D721Med (cell line): ENCODE results near the gene TTLL8.

Experiments used
- DNase-seq: peaks from one replicate; pipeline ENCODE4 v3.0.0; 2011; ENCODE audit warnings: low spot score; ENCODE audit not compliant: insufficient read length
- FAIRE-seq: peaks from 2 replicates; lab custom pipeline; 2011; peaks lifted over from hg19 to GRCh38; lab: Jason Lieb, UNC
- TF ChIP-seq, protein P1 (sequence below): IDR thresholded peaks from 2 replicates; pipeline ENCODE4 v1.5.1; 2012; ENCODE audit warnings: mild to moderate bottlenecking, control low read depth; ENCODE audit not compliant: insufficient read depth; ENCODE audit errors: missing control alignments

Gene TTLL8

DNA sequence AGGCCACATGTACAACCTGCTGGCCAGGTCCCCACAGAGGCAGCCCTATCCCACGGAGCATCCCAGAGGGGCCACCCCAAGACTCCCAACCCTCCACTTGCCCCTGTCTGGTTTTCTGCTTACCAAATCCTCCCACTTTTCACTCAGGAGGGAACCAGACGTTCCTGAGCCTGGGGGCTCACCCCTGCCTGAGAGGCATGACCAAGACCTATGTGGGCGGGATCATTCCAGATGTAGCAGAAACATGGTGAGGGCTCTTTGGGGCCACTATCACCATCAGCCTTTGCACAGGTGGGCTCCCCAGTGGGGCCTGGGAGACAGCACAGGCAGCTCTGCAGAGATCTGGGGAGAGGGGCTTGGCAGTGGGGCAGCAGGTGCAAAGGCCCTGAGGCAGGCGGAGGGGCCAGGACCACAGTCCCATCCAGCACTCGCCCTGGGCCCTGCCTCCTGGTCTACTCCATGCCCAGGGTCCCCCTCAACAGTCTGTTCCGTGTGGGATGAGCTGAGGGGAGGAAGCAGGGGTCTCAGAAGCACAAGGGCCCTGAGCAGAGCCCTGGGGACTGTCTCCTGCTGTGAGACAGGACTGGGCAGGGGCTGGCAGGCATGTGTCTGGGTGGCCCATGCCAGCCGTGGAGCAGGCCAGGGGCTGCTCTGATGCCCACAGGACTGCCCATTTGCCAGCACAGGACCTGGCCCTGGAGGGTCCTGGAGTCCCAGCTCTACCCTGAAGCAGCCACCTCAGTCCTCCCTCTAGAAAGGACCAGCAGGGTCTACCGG lies 88.2 kb downstream of the TTLL8 start:
- no peak for FAIRE-seq
- no peak for DNase-seq
- TF ChIP-seq, protein P1, sequence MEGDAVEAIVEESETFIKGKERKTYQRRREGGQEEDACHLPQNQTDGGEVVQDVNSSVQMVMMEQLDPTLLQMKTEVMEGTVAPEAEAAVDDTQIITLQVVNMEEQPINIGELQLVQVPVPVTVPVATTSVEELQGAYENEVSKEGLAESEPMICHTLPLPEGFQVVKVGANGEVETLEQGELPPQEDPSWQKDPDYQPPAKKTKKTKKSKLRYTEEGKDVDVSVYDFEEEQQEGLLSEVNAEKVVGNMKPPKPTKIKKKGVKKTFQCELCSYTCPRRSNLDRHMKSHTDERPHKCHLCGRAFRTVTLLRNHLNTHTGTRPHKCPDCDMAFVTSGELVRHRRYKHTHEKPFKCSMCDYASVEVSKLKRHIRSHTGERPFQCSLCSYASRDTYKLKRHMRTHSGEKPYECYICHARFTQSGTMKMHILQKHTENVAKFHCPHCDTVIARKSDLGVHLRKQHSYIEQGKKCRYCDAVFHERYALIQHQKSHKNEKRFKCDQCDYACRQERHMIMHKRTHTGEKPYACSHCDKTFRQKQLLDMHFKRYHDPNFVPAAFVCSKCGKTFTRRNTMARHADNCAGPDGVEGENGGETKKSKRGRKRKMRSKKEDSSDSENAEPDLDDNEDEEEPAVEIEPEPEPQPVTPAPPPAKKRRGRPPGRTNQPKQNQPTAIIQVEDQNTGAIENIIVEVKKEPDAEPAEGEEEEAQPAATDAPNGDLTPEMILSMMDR = no peak

DNA sequence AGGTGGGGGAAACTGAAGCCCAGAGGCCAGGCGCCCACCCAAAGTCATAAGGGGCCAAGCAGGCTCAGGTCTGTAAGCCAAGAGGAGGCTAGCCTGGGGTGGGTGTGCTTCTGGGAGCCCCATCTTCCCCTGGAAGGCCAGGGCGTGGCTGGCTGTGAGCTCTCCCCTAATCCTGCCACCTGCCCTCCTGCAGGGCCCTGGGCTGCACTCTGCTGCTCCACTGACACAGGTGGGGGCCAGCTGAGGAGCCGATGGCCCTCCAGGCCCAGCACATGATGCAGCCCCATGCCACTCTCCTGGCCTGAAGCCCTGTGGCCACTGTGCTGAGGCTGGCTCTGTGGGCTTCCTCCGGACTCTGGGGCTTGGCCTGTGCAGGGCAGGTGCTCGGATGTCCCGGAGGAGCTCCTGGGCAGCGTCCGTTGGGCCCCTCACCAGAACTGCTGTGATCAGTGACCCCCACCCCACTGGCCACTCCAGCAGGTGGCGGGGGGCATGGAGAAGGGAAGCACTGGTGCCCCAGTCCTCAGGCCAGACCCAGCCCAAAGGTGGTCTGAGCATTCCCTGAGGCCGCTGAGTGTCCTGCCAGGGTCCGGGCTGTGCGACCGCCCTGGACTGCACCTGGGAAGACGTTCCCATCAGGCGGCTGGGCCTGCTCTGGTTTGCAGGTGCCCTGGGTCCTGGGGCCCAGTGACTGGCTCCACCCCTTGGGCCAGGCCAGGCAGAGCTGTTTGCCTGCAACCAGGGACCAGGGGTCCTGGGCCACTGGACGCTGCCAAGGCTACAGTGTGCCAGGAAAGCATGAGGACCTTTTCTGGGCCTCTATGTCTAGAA lies 89.1 kb downstream of the TTLL8 start:
- DNase-seq = no peak
- TF ChIP-seq, protein P1 = no peak
- no peak for FAIRE-seq
